Measurements from ENCODE around the gene S100A13. TPM values are rescaled to one million over a fixed set of nuclear protein-coding genes. Genes with fewer than 3 reads are reported as not detected.
"Not testable (repeated sequence)": the region's sequence is repeated elsewhere in the genome, so short reads cannot be mapped to it uniquely, and the experiment has no call there.

S100A13 gene
- total RNA-seq, 4 donors from 2014 or later: 219 to 545 (median 343) TPM

DNA sequence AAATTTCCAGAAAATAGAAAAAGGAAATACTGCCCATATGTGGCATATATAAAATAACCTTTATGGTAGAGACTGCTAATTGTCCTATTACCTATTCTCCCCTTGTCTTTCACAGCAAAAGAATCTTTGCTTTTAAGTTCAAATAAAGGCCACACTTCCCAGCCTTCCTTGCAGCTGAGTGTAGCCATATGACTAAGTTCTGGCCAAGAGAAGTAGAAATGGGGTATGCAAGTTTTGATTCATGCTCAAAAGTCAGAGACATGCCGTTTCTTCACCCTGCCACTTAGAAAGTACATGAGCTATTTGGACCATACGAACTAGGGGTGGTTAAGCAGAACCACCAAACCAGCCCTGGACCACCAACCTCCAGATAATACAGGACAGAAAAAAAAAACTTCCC is 43.3 kb downstream of the S100A13 start:
- Histone ChIP-seq H3K27me3 (no peaks in the 10 kb centered on the region), H3K9me3 (no peaks in the 10 kb centered on the region), H3K4me1 (peaks cover 8 to 12% of the 10 kb centered on the region in 2 donors), H3K4me3 (replicated peaks in 1 of 3) (no peak overlapping the region), H3K36me3 (no peaks in the 10 kb centered on the region), H3K27ac (no peak overlapping the region)
- DNase-seq: no peak
- intact Hi-C loops (cut with DNase I): no loop called here
- TF ChIP-seq POLR2A (IDR thresholded peaks at IDR 0.05): no peak
- TF ChIP-seq, protein P1, sequence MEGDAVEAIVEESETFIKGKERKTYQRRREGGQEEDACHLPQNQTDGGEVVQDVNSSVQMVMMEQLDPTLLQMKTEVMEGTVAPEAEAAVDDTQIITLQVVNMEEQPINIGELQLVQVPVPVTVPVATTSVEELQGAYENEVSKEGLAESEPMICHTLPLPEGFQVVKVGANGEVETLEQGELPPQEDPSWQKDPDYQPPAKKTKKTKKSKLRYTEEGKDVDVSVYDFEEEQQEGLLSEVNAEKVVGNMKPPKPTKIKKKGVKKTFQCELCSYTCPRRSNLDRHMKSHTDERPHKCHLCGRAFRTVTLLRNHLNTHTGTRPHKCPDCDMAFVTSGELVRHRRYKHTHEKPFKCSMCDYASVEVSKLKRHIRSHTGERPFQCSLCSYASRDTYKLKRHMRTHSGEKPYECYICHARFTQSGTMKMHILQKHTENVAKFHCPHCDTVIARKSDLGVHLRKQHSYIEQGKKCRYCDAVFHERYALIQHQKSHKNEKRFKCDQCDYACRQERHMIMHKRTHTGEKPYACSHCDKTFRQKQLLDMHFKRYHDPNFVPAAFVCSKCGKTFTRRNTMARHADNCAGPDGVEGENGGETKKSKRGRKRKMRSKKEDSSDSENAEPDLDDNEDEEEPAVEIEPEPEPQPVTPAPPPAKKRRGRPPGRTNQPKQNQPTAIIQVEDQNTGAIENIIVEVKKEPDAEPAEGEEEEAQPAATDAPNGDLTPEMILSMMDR (IDR thresholded peaks at IDR 0.05): no peak
- 83 to 90% methylated on average over 2 of the region's 2 CpGs for WGBS, 2 donors

DNA sequence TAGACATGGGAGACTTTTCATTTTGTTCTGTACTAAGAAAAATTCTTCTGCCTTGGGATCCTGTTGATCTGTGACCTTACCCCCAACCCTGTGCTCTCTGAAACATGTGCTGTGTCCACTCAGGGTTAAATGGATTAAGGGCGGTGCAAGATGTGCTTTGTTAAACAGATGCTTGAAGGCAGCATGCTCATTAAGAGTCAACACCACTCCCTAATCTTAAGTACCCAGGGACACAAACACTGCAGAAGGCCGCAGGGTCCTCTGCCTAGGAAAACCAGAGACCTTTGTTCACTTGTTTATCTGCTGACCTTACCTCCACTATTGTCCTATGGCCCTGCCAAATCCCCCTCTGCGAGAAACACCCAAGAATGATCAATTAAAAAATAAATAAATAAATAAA is 43.8 kb downstream of the S100A13 start:
- H3K4me3 ChIP-seq (replicated peaks in 1 of 3); H3K27me3 ChIP-seq; intact Hi-C loops (cut with DNase I); H3K36me3 ChIP-seq; H3K9me3 ChIP-seq; DNase-seq; H3K27ac ChIP-seq: not testable (repeated sequence)
- H3K4me1 ChIP-seq: peaks cover 8 to 12% of the 10 kb centered on the region in 2 donors
- WGBS, 2 donors: 86 to 93% methylated on average over 3 of the region's 3 CpGs

DNA sequence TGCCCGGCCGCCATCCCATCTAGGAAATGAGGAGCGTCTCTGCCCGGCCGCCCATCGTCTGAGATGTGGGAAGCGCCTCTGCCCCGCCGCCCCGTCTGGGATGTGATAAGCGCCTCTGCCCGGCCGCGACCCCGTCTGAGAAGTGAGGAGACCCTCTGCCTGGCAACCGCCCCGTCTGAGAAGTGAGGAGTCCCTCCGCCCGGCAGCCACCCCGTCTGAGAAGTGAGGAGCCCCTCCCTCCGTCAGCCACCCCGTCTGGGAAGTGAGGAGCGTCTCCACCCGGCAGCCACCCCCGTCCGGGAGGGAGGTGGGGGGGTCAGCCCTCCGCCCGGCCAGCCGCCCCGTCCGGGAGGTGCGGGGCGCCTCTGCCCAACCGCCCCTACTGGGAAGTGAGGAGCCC is 44.5 kb downstream of the S100A13 start:
- H3K4me3 ChIP-seq (replicated peaks in 1 of 3); H3K27ac ChIP-seq; DNase-seq; H3K36me3 ChIP-seq; H3K4me1 ChIP-seq; intact Hi-C loops (cut with DNase I); H3K27me3 ChIP-seq; H3K9me3 ChIP-seq: not testable (repeated sequence)
- WGBS, 2 donors: 94 to 95% methylated on average over 10 to 16 of the region's 34 CpGs

DNA sequence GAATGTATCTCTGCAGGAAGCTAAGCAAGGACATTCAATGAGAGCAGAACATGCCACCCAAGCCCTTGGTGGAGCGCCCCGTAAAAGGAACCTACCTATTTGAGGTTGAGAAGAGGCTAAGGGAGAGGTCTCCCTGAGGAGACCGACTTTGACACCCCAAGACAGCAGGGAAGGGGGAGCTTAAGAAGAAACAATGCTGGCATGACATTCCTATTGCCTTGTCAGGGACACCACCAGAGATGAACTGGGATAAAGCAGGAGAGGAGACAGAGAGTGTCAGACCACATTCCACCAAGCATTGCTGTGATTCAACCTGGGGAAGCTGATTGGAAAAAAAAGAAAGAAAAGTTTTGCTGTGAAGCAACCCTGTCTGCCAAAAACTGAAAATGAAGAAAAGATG is 48.4 kb downstream of the S100A13 start:
- Histone ChIP-seq H3K4me1 (no peaks in the 10 kb centered on the region), H3K4me3 (replicated peaks in 1 of 3) (no peak overlapping the region), H3K27me3 (no peaks in the 10 kb centered on the region), H3K27ac (no peak overlapping the region), H3K36me3 (no peaks in the 10 kb centered on the region), H3K9me3 (no peaks in the 10 kb centered on the region)
- TF ChIP-seq, protein P1 (IDR thresholded peaks at IDR 0.05): no peak
- TF ChIP-seq POLR2A (IDR thresholded peaks at IDR 0.05): no peak
- DNase-seq: no peak
- intact Hi-C loops (cut with DNase I): loop anchor here (5.0 to 10.0 kb wide), 2 partner anchors 33 to 86 kb away; partner anchors contain the start of gene S100A16
- WGBS, 2 donors: 83% methylated on average over 3 of the region's 3 CpGs

DNA sequence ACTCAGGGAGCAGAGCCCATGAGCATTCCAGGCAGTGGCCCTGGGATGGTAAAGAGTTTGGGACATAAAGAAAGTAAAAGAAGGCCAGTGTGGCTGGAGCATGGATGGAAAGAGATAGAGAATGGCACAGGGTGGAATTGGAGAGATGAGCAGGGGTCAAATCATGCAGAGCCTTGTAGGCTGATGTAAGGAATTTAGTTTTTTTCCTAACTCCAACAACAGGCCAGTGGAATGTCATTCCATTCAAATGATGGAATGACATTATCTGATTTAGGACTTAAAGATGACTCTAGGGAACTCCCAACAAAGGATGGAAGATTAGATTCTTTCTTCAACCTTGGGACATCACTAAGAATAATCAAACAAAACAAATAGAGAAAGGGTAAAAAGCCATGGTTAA is 48.8 kb downstream of the S100A13 start:
- no peaks in the 10 kb centered on the region for H3K36me3 ChIP-seq
- H3K4me3 ChIP-seq (replicated peaks in 1 of 3): no peak overlapping the region
- intact Hi-C loops (cut with DNase I): loop anchor here (5.0 to 10.0 kb wide), 2 partner anchors 34 to 86 kb away; partner anchors contain the start of gene S100A16
- H3K9me3 ChIP-seq: no peaks in the 10 kb centered on the region
- DNase-seq: no peak
- H3K27ac ChIP-seq: no peak overlapping the region
- no peaks in the 10 kb centered on the region for H3K4me1 ChIP-seq
- H3K27me3 ChIP-seq: no peaks in the 10 kb centered on the region
- TF ChIP-seq, protein P1 (IDR thresholded peaks at IDR 0.05): no peak
- no peak for TF ChIP-seq POLR2A (IDR thresholded peaks at IDR 0.05)

DNA sequence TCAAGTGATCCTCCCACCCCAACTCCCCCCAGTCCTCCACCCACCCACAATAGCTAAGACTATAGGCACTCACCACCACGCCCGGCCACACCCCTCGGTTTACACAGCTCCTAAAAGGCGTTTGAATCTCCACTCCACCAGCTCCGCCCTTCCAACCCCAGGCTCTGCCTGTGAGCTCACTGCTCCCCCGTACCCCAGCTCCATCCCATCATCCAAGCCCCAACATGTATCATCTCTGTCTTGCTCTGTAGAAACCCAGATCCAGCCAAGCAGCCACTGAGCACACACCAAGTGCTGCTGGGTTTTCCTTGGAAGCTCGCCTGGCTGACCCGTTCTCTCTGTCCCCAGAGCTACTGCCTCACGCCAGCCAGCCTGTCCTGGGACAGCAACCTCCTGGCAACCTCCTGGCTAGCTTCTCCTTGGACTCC is 49.7 kb downstream of the S100A13 start:
- Histone ChIP-seq H3K27ac (no peak overlapping the region), H3K9me3 (no peaks in the 10 kb centered on the region), H3K4me1 (peaks cover 4 to 6% of the 10 kb centered on the region in 2 donors), H3K27me3 (no peaks in the 10 kb centered on the region), H3K4me3 (replicated peaks in 1 of 3) (no peak overlapping the region), H3K36me3 (no peaks in the 10 kb centered on the region)
- no peak for DNase-seq
- no peak for TF ChIP-seq POLR2A (IDR thresholded peaks at IDR 0.05)
- TF ChIP-seq, protein P1 (IDR thresholded peaks at IDR 0.05): no peak
- 70% methylated on average over 9 of the region's 9 CpGs for whole genome bisulfite sequencing, 2 donors
- intact Hi-C loops (cut with DNase I): loop anchor here (5.0 to 10.0 kb wide), 2 partner anchors 35 to 87 kb away; partner anchors contain the start of gene S100A16

Measured in thyroid gland (tissue), 4 donors.